Activated CD4-positive, alpha-beta memory T cell treated with anti-CD3 and anti-CD28 coated beads for 36 hours (primary cell): ENCODE measurements around the gene CAMTA1. TPM values are rescaled to one million over a fixed set of nuclear protein-coding genes. Genes with fewer than 3 reads are reported as not detected.
"Not testable (repeated sequence)": the region's sequence is repeated elsewhere in the genome, so short reads cannot be mapped to it uniquely, and the experiment has no call there.

ENCODE experiments used
- CTCF ChIA-PET: fragments of 350-600 bp; sonication (Branson Sonifier 250); formaldehyde crosslinking; loops from one replicate; lab custom pipeline; 2021; ENCODE audit warnings: antibody characterized with exemption, inconsistent platforms; lab: Charles Lee
- POLR2A ChIA-PET: fragments of 350-600 bp; sonication (Branson Sonifier 250); formaldehyde crosslinking; loops from one replicate; lab custom pipeline; 2021; ENCODE audit warnings: antibody characterized with exemption; lab: Charles Lee
- DNase-seq: peaks from one replicate; pipeline ENCODE4 v3.0.0-alpha.2; 2020
- H3K27ac Mint-ChIP-seq: one replicate; pipeline ENCODE4 v1.8.0; 2021; ENCODE audit warnings: mixed read lengths
- H3K27me3 Mint-ChIP-seq: one replicate; pipeline ENCODE4 v1.8.0; 2021; ENCODE audit warnings: mixed read lengths
- H3K36me3 Mint-ChIP-seq: one replicate; pipeline ENCODE4 v1.8.0; 2021; ENCODE audit warnings: mixed read lengths
- H3K4me1 Mint-ChIP-seq: one replicate; pipeline ENCODE4 v1.8.0; 2021; ENCODE audit warnings: low read depth, mixed read lengths
- H3K4me3 Mint-ChIP-seq: one replicate; pipeline ENCODE4 v1.8.0; 2021; ENCODE audit warnings: mild to moderate bottlenecking, mixed read lengths
- H3K9me3 Mint-ChIP-seq: one replicate; pipeline ENCODE4 v1.8.0; 2021; ENCODE audit warnings: mixed read lengths
- intact Hi-C: fragments of 100-400 bp; cut with micrococcal nuclease; formaldehyde crosslinking; loops from one replicate; pipeline ENCODE4 v1.15.1; 2023
- total RNA-seq, 2 experiments: library from RNA; stranded (reverse); gene quantifications; one replicate each; pipeline ENCODE4 v1.2.3, GENCODE V29; 2021

Gene CAMTA1
- total RNA-seq, 2 experiments from 2014 or later = 64.7 to 68.9 TPM

DNA sequence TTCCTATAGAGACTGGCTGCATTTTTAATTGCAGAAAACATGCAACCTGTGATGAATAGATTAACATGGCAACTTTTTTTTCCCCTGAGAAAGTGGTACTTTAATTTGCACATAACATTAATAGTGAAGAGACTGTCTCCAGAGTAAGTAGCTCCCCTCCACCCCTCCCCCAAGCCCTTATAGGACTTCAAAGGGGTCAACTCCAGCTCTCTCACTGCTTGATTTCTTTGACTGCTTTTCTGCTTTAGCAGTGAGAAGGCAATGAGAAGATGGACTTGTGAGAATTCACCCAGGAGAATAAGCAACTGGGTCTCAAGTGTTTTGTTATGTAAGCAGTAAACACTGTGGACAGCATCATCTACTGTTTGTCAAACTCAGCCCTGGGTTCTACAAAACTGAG is 355.0 kb downstream of the CAMTA1 start:
- Mint-ChIP-seq H3K9me3 (no peaks in the 10 kb centered on the region), H3K4me1 (no peaks in the 10 kb centered on the region), H3K27me3 (peaks cover 8% of the 10 kb centered on the region), H3K36me3 (no peaks in the 10 kb centered on the region), H3K27ac (no peak overlapping the region), H3K4me3 (no peak overlapping the region)
- POLR2A ChIA-PET = no interaction called here
- CTCF ChIA-PET = interaction anchor here (0.8 kb wide), 1 partner anchor 30 kb away, joined by 4 read pairs; no protein-coding TSS in a partner anchor
- DNase-seq = no peak
- intact Hi-C loops = no loop called here

GRCh38 chr1:7145947-7146346 is 360.7 kb downstream of the CAMTA1 start:
- no peak for DNase-seq
- H3K4me1 Mint-ChIP-seq = no peaks in the 10 kb centered on the region
- ChIA-PET POLR2A (no interaction called here), CTCF (no interaction called here)
- H3K4me3 Mint-ChIP-seq = no peak overlapping the region
- H3K36me3 Mint-ChIP-seq = no peaks in the 10 kb centered on the region
- H3K27me3 Mint-ChIP-seq = peaks cover 5% of the 10 kb centered on the region
- intact Hi-C loops = no loop called here
- H3K9me3 Mint-ChIP-seq = no peaks in the 10 kb centered on the region
- H3K27ac Mint-ChIP-seq = no peak overlapping the region

DNA sequence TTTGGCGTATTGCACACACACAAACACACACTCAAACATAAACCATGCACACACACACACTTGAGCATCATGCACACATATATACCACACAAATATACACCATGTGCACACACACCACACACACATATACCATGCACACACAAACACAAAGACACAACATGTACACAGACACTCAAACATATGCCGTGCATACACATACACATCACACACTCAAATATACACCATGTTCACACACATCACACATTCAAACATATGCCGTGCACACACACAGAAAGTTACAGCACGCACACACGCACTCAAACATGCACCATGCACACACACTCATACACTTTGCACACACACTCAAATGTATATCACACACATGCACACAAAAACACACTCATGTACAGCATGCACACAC is 361.5 kb downstream of the CAMTA1 start:
- intact Hi-C loops = no loop called here
- H3K27ac Mint-ChIP-seq = no peak overlapping the region
- H3K4me3 Mint-ChIP-seq = no peak overlapping the region
- peaks cover 5% of the 10 kb centered on the region for H3K27me3 Mint-ChIP-seq
- no peaks in the 10 kb centered on the region for H3K4me1 Mint-ChIP-seq
- H3K9me3 Mint-ChIP-seq = no peaks in the 10 kb centered on the region
- ChIA-PET POLR2A (no interaction called here), CTCF (no interaction called here)
- no peak for DNase-seq
- H3K36me3 Mint-ChIP-seq = no peaks in the 10 kb centered on the region

DNA sequence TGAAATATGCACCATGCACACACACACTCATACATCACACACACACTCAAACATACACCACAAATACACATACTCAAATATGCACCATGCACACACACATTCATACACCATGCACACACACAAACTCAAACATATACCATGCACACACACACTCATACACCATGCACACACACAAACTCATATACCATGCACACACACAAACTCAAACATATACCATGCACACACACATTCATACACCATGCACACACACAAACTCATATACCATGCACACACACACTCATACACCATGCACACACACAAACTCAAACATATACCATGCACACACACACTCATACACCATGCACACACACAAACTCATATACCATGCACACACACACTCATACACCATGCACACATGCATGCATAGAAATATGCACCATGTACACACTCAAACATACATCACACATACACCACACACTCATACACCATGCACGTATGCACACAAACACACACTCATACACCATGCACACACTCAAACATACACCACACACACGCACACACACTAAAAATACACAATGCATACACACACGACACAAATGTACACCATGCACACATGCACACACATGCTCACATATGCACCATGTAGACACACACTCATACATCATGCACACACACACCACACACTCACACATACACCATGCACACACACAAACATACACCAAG is 362.5 kb downstream of the CAMTA1 start:
- CTCF ChIA-PET, DNase-seq, POLR2A ChIA-PET, H3K4me1 Mint-ChIP-seq, H3K27me3 Mint-ChIP-seq, H3K27ac Mint-ChIP-seq, H3K4me3 Mint-ChIP-seq, H3K9me3 Mint-ChIP-seq, intact Hi-C loops, H3K36me3 Mint-ChIP-seq: not testable (repeated sequence)

DNA sequence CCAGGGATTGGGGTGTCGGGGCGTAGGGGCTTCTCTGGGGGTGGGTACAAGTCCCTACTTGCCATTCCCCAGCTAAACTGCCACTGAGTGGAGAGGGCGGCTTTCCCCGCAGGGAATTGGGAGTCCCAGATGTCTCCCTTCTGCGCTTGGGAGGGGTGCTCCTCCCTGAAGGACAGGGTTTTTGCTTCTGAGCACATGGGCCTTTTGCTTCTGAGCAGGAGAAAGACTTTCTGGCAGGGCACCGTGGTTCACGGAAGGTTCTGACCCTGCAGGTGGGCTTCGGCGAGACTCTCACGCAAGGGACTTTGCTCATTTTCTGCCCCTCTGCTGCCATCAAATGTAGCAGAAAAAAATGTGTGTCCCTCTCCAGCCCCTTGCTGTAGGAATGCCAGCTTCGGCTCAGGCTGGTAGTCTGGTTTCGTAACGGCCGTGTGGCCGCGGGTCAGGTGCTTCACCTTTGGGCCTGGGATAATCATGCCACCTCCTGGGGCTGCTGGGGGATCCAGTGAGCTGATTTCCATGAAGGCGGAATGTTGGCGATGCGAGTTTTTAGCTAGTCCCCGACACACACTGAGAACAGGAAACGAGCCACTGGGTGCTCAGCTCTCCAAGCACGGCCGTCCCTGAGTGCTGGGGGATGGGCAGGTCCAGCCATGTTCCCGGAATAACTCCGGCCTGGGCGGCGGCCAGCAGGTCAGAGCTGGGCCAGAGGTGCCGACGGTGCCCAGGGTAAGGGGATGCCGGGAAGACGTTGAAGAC is 364.0 kb downstream of the CAMTA1 start:
- ChIA-PET CTCF (no interaction called here), POLR2A (no interaction called here)
- no peaks in the 10 kb centered on the region for H3K9me3 Mint-ChIP-seq
- no peak for DNase-seq
- H3K36me3 Mint-ChIP-seq = no peaks in the 10 kb centered on the region
- H3K4me1 Mint-ChIP-seq = no peaks in the 10 kb centered on the region
- H3K27ac Mint-ChIP-seq = no peak overlapping the region
- no peak overlapping the region for H3K4me3 Mint-ChIP-seq
- intact Hi-C loops = no loop called here
- peaks cover 5% of the 10 kb centered on the region for H3K27me3 Mint-ChIP-seq

GRCh38 chr1:7150724-7151280 is 365.5 kb downstream of the CAMTA1 start:
- Mint-ChIP-seq H3K4me3 (no peak overlapping the region), H3K27me3 (peaks cover 5% of the 10 kb centered on the region), H3K27ac (no peak overlapping the region), H3K4me1 (no peaks in the 10 kb centered on the region), H3K36me3 (no peaks in the 10 kb centered on the region), H3K9me3 (no peaks in the 10 kb centered on the region)
- ChIA-PET POLR2A (no interaction called here), CTCF (no interaction called here)
- no peak for DNase-seq
- intact Hi-C loops = no loop called here

GRCh38 chr1:7151978-7152377 is 366.7 kb downstream of the CAMTA1 start:
- H3K36me3 Mint-ChIP-seq = no peaks in the 10 kb centered on the region
- DNase-seq = no peak
- H3K27ac Mint-ChIP-seq = no peak overlapping the region
- intact Hi-C loops = no loop called here
- ChIA-PET POLR2A (no interaction called here), CTCF (no interaction called here)
- no peaks in the 10 kb centered on the region for H3K9me3 Mint-ChIP-seq
- H3K4me3 Mint-ChIP-seq = no peak overlapping the region
- no peaks in the 10 kb centered on the region for H3K4me1 Mint-ChIP-seq
- peaks cover 5% of the 10 kb centered on the region for H3K27me3 Mint-ChIP-seq

DNA sequence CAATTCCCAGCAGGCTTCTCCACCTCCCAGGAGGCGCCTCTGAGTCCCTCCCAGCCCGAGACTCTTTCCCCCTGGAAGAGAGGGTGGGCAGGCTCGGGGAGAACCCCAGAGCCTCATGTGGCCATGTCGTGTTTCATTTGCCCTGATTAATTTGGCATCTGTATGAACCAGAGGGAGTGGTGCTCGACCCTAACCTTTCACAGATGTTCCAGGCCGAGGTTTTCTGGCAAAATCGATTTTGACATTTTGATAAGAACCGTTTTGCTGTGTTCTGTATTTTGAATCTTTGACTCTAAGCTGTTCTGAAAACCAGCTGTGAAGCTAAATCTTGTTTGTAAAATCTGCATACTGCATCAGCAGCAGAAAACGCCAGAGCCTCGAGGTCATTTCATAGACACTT is 367.4 kb downstream of the CAMTA1 start:
- H3K9me3 Mint-ChIP-seq = no peaks in the 10 kb centered on the region
- intact Hi-C loops = no loop called here
- H3K36me3 Mint-ChIP-seq = no peaks in the 10 kb centered on the region
- peaks cover 5% of the 10 kb centered on the region for H3K27me3 Mint-ChIP-seq
- no peak for DNase-seq
- H3K27ac Mint-ChIP-seq = no peak overlapping the region
- ChIA-PET CTCF (no interaction called here), POLR2A (no interaction called here)
- no peak overlapping the region for H3K4me3 Mint-ChIP-seq
- H3K4me1 Mint-ChIP-seq = no peaks in the 10 kb centered on the region

- intact Hi-C loops = no loop called here
- no peaks in the 10 kb centered on the region for H3K9me3 Mint-ChIP-seq
- POLR2A ChIA-PET = no interaction called here
- CTCF ChIA-PET = no interaction called here
- no peaks in the 10 kb centered on the region for H3K36me3 Mint-ChIP-seq
- no peak for DNase-seq
- no peak overlapping the region for H3K4me3 Mint-ChIP-seq
- H3K27me3 Mint-ChIP-seq = peaks cover 5% of the 10 kb centered on the region
- H3K4me1 Mint-ChIP-seq = no peaks in the 10 kb centered on the region
- H3K27ac Mint-ChIP-seq = no peak overlapping the region
These were observed 368.2 kb downstream of the CAMTA1 start for GRCh38 chr1:7153464-7153863.

GRCh38 chr1:7159116-7159781 is 374.0 kb downstream of the CAMTA1 start:
- POLR2A ChIA-PET = no interaction called here

DNA sequence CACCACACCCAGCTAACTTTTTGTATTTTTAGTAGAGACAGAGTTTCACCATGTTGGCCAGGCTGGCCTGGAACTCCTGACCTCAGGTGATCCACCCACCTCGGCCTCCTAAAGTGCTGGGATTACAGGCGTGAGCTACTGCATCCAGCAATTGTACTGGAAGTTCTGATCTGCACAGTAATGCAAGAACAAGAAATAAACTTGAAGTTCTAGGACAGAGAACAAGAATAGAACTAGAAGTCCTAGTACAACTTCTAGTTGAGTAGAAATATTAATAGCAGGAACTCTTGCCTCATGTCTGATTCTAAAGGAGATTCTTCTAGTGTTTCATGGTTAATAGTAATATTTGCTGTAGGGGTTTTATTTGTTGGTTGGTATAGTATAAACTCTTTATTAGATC is 383.3 kb downstream of the CAMTA1 start:
- intact Hi-C loops, CTCF ChIA-PET, H3K4me1 Mint-ChIP-seq: not testable (repeated sequence)

More at GRCh38 chr1:7159116-7159781, 374.0 kb downstream of the CAMTA1 start:
- no peaks in the 10 kb centered on the region for H3K36me3 Mint-ChIP-seq
- H3K27ac Mint-ChIP-seq = no peak overlapping the region
- no peak overlapping the region for H3K4me3 Mint-ChIP-seq
- no peak for DNase-seq
- H3K4me1 Mint-ChIP-seq = no peaks in the 10 kb centered on the region
- CTCF ChIA-PET = no interaction called here
- H3K27me3 Mint-ChIP-seq = peaks cover 4% of the 10 kb centered on the region
- H3K9me3 Mint-ChIP-seq = no peaks in the 10 kb centered on the region
- intact Hi-C loops = no loop called here

GRCh38 chr1:7171168-7171567 is 385.9 kb downstream of the CAMTA1 start:
- no peaks in the 10 kb centered on the region for H3K9me3 Mint-ChIP-seq
- POLR2A ChIA-PET = no interaction called here
- CTCF ChIA-PET = no interaction called here
- H3K36me3 Mint-ChIP-seq = no peaks in the 10 kb centered on the region
- H3K4me1 Mint-ChIP-seq = no peaks in the 10 kb centered on the region
- DNase-seq = no peak
- intact Hi-C loops = no loop called here
- peaks cover 23% of the 10 kb centered on the region for H3K27me3 Mint-ChIP-seq
- no peak overlapping the region for H3K4me3 Mint-ChIP-seq
- no peak overlapping the region for H3K27ac Mint-ChIP-seq

More for the DNA sequence above, 383.3 kb downstream of the CAMTA1 start:
- H3K36me3 Mint-ChIP-seq, H3K9me3 Mint-ChIP-seq, DNase-seq, H3K4me3 Mint-ChIP-seq, POLR2A ChIA-PET, H3K27ac Mint-ChIP-seq: not testable (repeated sequence)
- H3K27me3 Mint-ChIP-seq = peaks cover 17% of the 10 kb centered on the region
